Heart right ventricle (tissue), 16 donors: ENCODE data around the gene IHH. TPM values are rescaled to one million over a fixed set of nuclear protein-coding genes. Genes with fewer than 3 reads are reported as not detected.

Experiments
- ATAC-seq, 8 donors: fragments of 200-7000 bp; cut with Tn5 transposase; one replicate each; pipeline ENCODE4 v1.9.1; 2020; ENCODE audit warnings: mild to moderate bottlenecking in 8 of 8, moderate library complexity in 8 of 8, moderate number of reproducible peaks in 1 of 8
- DNase-seq, 2 donors: peaks; one replicate each; pipeline ENCODE4 v3.0.0-alpha.2; 2020
- H3K27ac ChIP-seq, 10 donors: fragments of 200-600 bp; sonication (generic) in 2 of 10; one replicate each; pipeline versions ENCODE4 v1.5.0 to v1.8.0; 2020 to 2022; ENCODE audit warnings: mild to moderate bottlenecking in 3 of 10
- H3K27me3 ChIP-seq, 7 donors: fragments of 200-600 bp; one replicate each; pipeline ENCODE4 v1.8.0; 2021 to 2022; ENCODE audit warnings: mild to moderate bottlenecking in 2 of 7
- H3K36me3 ChIP-seq, 9 donors: fragments of 200-600 bp; sonication (generic) in 1 of 9; one replicate each; pipeline versions ENCODE4 v1.5.0 to v1.8.0; 2020 to 2022; ENCODE audit warnings: mild to moderate bottlenecking in 2 of 9
- H3K4me1 ChIP-seq, 9 donors: fragments of 200-600 bp; sonication (generic) in 1 of 9; one replicate each; pipeline versions ENCODE4 v1.5.0 to v1.8.0; 2020 to 2022; ENCODE audit warnings: mild to moderate bottlenecking in 4 of 9
- H3K4me3 ChIP-seq, 10 donors: fragments of 200-600 bp; sonication (generic) in 2 of 10; one replicate each; pipeline versions ENCODE4 v1.5.0 to v1.8.0; 2020 to 2022; ENCODE audit warnings: mild to moderate bottlenecking in 7 of 10, moderate library complexity in 2 of 10
- H3K9me3 ChIP-seq, 11 donors: fragments of 200-600 bp in 10 of 11; sonication (generic) in 2 of 11; one replicate each; pipeline versions ENCODE4 v1.5.0 to v1.8.0; 2013 to 2022; ENCODE audit warnings: mild to moderate bottlenecking in 2 of 11, control low read depth in 1 of 11, moderate library complexity in 1 of 11
- WGBS, 2 donors: extraction: QIAGEN DNeasy Blood & Tissue Kit; methylation state at CpG; one replicate each; pipeline ENCODE4 v1.1.7; 2013; ENCODE audit warnings: inconsistent platforms in 1 of 2; 5-methylcytosine and 5-hydroxymethylcytosine counted together
- intact Hi-C, 10 donors: fragments of 100-400 bp; cut with DNase I; formaldehyde crosslinking; loops; one replicate each; pipeline versions ENCODE4 v1.11.1 to v1.14.2; 2022
- polyA plus RNA-seq, 2 donors: library from polyadenylated mRNA; stranded (reverse); fragments of 200-250 nt; gene quantifications; one replicate each; pipeline ENCODE4 v1.2.3, GENCODE V29; 2013
- total RNA-seq, 10 donors: library from RNA; stranded (reverse); fragmentation: NEBNext Ultra II Directional in 3 of 10; extraction: Animal tissue kit (Norgen Biotek cat#: 25700) in 3 of 10; gene quantifications; one replicate each; pipeline versions ENCODE4 v1.2.1 to v1.2.4, GENCODE V29; 2021 to 2023
- TF ChIP-seq, protein P1 (sequence below), 9 donors: fragments of 200-600 bp; sonication (generic) in 2 of 9; IDR thresholded peaks; one replicate each; pipeline versions ENCODE4 v1.5.0 to v1.8.0; 2021 to 2022; ENCODE audit warnings: antibody characterized with exemption in 9 of 9, mild to moderate bottlenecking in 5 of 9, moderate library complexity in 1 of 9
- donor health status: Arrhythmogenic right ventricular cardiomyopathy.
- donor health status: ischemic (EF 13 %, LVEDD 7.1; RV severe dilation, severe dysfunction).
- donor health status: healthy with polysubstance abuse.
- donor health status: DM: no; HTN: yes; CAD: no.
- donor health status: DM: no; HTN: no; CAD: no.
- donor health status: ischemic (EF 25% LVEDD 6.9; RV normal size, moderate dysfunction).
- donor health status: ischemic (EF 25% LVEDD 5.7; RV mildly dilated, moderate dysfunction).
- donor health status: healthy.
- donor health status: DM: yes; HTN: yes; CAD: no.
- donor health status: Ischemic cardiomyopathy.
- donor health status: ischemic (EF 35%, LVEDD 5.7; RV mildly dilated, moderate dysfunction).
- donor health status: nonischemic (EF 11% LVEDD 7.7; RV severe dilation, severe dysfunction).
- donor health status: DM: yes; HTN: yes; CAD: no.
- donor health status: PGD.
- donor health status: ischemic (EF 29% LVEDD 5.4; RV normal size, mild dysfunction).
- donor health status: nonischemic (EF 23%, LVEDD 6.1; RV moderate dilation, normal function).

The IHH gene
- total and polyA plus RNA-seq, 12 donors: 0.03 to 0.16 TPM; not detected in 10

- TF ChIP-seq, protein P1, sequence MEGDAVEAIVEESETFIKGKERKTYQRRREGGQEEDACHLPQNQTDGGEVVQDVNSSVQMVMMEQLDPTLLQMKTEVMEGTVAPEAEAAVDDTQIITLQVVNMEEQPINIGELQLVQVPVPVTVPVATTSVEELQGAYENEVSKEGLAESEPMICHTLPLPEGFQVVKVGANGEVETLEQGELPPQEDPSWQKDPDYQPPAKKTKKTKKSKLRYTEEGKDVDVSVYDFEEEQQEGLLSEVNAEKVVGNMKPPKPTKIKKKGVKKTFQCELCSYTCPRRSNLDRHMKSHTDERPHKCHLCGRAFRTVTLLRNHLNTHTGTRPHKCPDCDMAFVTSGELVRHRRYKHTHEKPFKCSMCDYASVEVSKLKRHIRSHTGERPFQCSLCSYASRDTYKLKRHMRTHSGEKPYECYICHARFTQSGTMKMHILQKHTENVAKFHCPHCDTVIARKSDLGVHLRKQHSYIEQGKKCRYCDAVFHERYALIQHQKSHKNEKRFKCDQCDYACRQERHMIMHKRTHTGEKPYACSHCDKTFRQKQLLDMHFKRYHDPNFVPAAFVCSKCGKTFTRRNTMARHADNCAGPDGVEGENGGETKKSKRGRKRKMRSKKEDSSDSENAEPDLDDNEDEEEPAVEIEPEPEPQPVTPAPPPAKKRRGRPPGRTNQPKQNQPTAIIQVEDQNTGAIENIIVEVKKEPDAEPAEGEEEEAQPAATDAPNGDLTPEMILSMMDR (IDR thresholded peaks at IDR 0.05): peak; percentile 42 to 77 (median 53)
- no peak for ATAC-seq
Measured at GRCh38 chr2:219104107-219105035, 43.6 kb upstream of the IHH start.

GRCh38 chr2:219099329-219099728 lies 38.6 kb upstream of the IHH start:
- Histone ChIP-seq H3K27me3 (no peaks in the 10 kb centered on the region), H3K27ac (no peak overlapping the region), H3K4me1 (peaks cover 0 to 8% (median 0%) of the 10 kb centered on the region in 9 donors), H3K36me3 (no peaks in the 10 kb centered on the region), H3K4me3 (no peak overlapping the region), H3K9me3 (no peaks in the 10 kb centered on the region)
- intact Hi-C loops: no loop called here
- 93 to 100% methylated on average over 1 of the region's 1 CpG for WGBS, 2 donors
- no peak for ATAC-seq
- TF ChIP-seq, protein P1 (IDR thresholded peaks at IDR 0.05): no peak
- no peak for DNase-seq

More at GRCh38 chr2:219104107-219105035, 43.6 kb upstream of the IHH start:
- Histone ChIP-seq H3K9me3 (no peaks in the 10 kb centered on the region), H3K27ac (no peak overlapping the region), H3K27me3 (no peaks in the 10 kb centered on the region), H3K36me3 (no peaks in the 10 kb centered on the region), H3K4me1 (peaks cover 4 to 29% (median 14%) of the 10 kb centered on the region in 9 donors), H3K4me3 (no peak overlapping the region)
- no peak for DNase-seq
- intact Hi-C loops: loop anchor here in 1 of 10 donors (2.0 kb wide), 1 partner anchor 44 kb away; the partner anchor contains the start of gene IHH
- WGBS, 2 donors: 76 to 77% methylated on average over 4 of the region's 4 CpGs

DNA sequence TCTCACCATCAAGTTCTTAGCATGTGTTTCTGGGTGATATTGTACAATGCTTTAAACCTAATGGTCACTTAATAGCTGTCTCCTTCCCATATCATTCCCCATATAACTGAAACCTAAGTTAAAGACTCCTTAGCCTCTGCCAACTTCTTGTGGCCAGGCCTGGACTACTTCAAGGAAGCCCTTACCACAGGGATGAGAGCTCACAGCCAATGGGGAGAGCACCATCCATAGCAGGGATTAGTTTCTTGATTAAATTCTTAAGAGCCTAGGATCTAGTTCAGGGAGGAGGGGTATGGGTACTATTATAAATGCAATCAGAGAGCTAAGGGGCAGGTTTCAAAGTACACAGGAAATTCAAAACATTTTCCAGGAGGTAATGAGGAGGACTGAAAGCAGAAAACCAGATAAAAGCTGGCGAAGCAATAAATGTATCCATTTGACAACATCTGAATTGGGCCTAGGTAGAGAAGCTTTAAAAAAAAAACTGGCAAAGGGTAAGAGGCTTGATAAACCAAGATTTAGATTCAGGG lies 34.8 kb upstream of the IHH start:
- peaks cover 0 to 7% (median 0%) of the 10 kb centered on the region in 9 donors for H3K36me3 ChIP-seq

DNA sequence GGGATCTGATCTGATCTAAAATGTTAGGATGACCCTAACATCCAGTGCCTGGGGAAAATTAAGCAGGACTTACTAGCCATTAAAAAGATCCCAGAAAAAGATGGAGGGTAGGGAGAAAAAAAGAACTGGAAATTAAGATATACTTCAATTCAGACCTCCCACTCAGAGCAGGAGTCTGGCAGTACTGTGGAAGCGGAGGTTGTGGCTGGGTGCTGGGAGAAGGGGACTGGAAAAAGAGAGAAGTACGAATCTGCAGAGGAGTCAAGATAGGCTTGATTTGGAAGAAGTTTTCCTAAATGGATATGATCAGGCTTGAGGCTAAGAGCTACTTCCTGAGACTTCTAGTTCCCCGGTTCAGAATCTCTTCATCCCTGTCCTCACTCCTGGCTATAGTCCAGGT lies 33.5 kb upstream of the IHH start:
- Histone ChIP-seq H3K4me1 (peaks cover 0 to 11% (median 0%) of the 10 kb centered on the region in 9 donors), H3K27ac (no peak overlapping the region), H3K4me3 (no peak overlapping the region), H3K9me3 (no peaks in the 10 kb centered on the region), H3K27me3 (no peaks in the 10 kb centered on the region), H3K36me3 (peaks cover 0 to 7% (median 0%) of the 10 kb centered on the region in 9 donors)
- DNase-seq (no peak), ATAC-seq (no peak)
- intact Hi-C loops: loop anchor here in 1 of 10 donors (1.0 kb wide), 1 partner anchor 41 kb away; no protein-coding TSS in a partner anchor
- 75 to 86% methylated on average over 3 of the region's 3 CpGs for WGBS, 2 donors
- TF ChIP-seq, protein P1 (IDR thresholded peaks at IDR 0.05): no peak

More for the DNA sequence above, 34.8 kb upstream of the IHH start:
- peaks cover 0 to 11% (median 0%) of the 10 kb centered on the region in 9 donors for H3K4me1 ChIP-seq
- H3K27ac ChIP-seq: no peak overlapping the region
- WGBS, 2 donors: 87 to 92% methylated on average over 1 of the region's 1 CpG
- H3K27me3 ChIP-seq: no peaks in the 10 kb centered on the region
- TF ChIP-seq, protein P1 (IDR thresholded peaks at IDR 0.05): no peak
- DNase-seq (no peak), ATAC-seq (no peak)
- no peaks in the 10 kb centered on the region for H3K9me3 ChIP-seq
- no peak overlapping the region for H3K4me3 ChIP-seq
- intact Hi-C loops: no loop called here
